GM12878 (cell line): ENCODE results near the gene SESN1. TPM values are rescaled to one million over a fixed set of nuclear protein-coding genes. Genes with fewer than 3 reads are reported as not detected.
A peak's percentile ranks its signal among the peaks of the same experiment; 100 is the strongest.

ENCODE experiments used
- BACH1 ChIP-seq: fragments of 450-650 bp; IDR thresholded peaks from 2 replicates; pipeline ENCODE4 v1.6.1; 2017; ENCODE audit warnings: mild to moderate bottlenecking, borderline replicate concordance
- BMI1 ChIP-seq: fragments of 450-650 bp; IDR thresholded peaks from 2 replicates; pipeline ENCODE4 v1.6.1; 2016; ENCODE audit warnings: mild to moderate bottlenecking, moderate library complexity, borderline replicate concordance
- CHD1 ChIP-seq: IDR thresholded peaks from 2 replicates; pipeline ENCODE4 v1.6.1; 2012; ENCODE audit warnings: low read depth, low read length, improper control_type of control experiment
- CHD4 ChIP-seq: fragments of 200-600 bp; sonication (generic); IDR thresholded peaks from 2 replicates; pipeline ENCODE4 v1.6.1; 2016; ENCODE audit warnings: mild to moderate bottlenecking
- CREB1 ChIP-seq: IDR thresholded peaks from 2 replicates; pipeline ENCODE4 v1.6.1; 2012; ENCODE audit warnings: low read depth, mild to moderate bottlenecking, inconsistent platforms
- ESRRA ChIP-seq: IDR thresholded peaks from 2 replicates; pipeline ENCODE4 v1.6.1; 2012; ENCODE audit warnings: mild to moderate bottlenecking, low read length, improper control_type of control experiment
- KDM1A ChIP-seq: fragments of 200-600 bp; sonication (generic); IDR thresholded peaks from 2 replicates; pipeline ENCODE4 v1.6.1; 2016; ENCODE audit warnings: borderline replicate concordance
- NFIC ChIP-seq: IDR thresholded peaks from 2 replicates; pipeline ENCODE4 v1.6.1; 2012; ENCODE audit warnings: low read depth, mild to moderate bottlenecking, inconsistent platforms, low read length, moderate library complexity
- NR2C2 ChIP-seq: IDR thresholded peaks from 2 replicates; pipeline ENCODE4 v1.6.1; 2011; ENCODE audit warnings: borderline replicate concordance, low read depth; ENCODE audit not compliant: control insufficient read depth, insufficient read length
- POU2F2 ChIP-seq: IDR thresholded peaks from 3 replicates; pipeline ENCODE4 v1.6.1; 2011; ENCODE audit warnings: low read depth, mild to moderate bottlenecking, low read length, borderline replicate concordance
- RBBP5 ChIP-seq: fragments of 200-600 bp; sonication (generic); conservative IDR thresholded peaks from 2 replicates; pipeline ENCODE4 v1.6.1; 2016
- SIN3A ChIP-seq: IDR thresholded peaks from 2 replicates; pipeline ENCODE4 v1.6.1; 2012; ENCODE audit warnings: low read depth, low read length, improper control_type of control experiment
- SMC3 ChIP-seq: IDR thresholded peaks from 2 replicates; pipeline ENCODE4 v1.6.1; 2011; ENCODE audit warnings: low read length, improper control_type of control experiment, borderline replicate concordance
- SP1 ChIP-seq: IDR thresholded peaks from one replicate; pipeline ENCODE4 v1.6.1; 2011; ENCODE audit warnings: low read depth, low read length
- YY1 ChIP-seq: IDR thresholded peaks from 2 replicates; pipeline ENCODE4 v1.6.1; 2011; ENCODE audit warnings: low read depth, mild to moderate bottlenecking, low read length
- ZNF207 ChIP-seq: fragments of 450-650 bp; IDR thresholded peaks from 2 replicates; pipeline ENCODE4 v1.6.1; 2014; ENCODE audit warnings: antibody characterized with exemption, mild to moderate bottlenecking, borderline replicate concordance
- ZNF24 ChIP-seq: fragments of 450-650 bp; IDR thresholded peaks from 2 replicates; pipeline ENCODE4 v1.6.1; 2017; ENCODE audit warnings: antibody characterized with exemption, mild to moderate bottlenecking
- polyA plus RNA-seq, 11 experiments: library from polyadenylated mRNA; depleted of rRNA in 4 of 11; unstranded in 6 of 11; stranded (reverse) in 5 of 11; fragments of >200 nt; fragmentation: Nextera tagmentation in 4 of 11; fragmentation: Illumina TruSeq in 1 of 11; extraction: Ambion mirVana in 4 of 11; extraction: Trizol in 1 of 11; gene quantifications; 1 replicate in 1 of 11; 2 replicates in 10 of 11; pipeline versions ENCODE4 v1.2.1 to v1.2.3, GENCODE V29; 2011 to 2016; ENCODE audit warnings: inconsistent platforms in 2 of 11, missing spikeins in 2 of 11, low read depth in 1 of 11
- total RNA-seq, 4 experiments: library from RNA; depleted of rRNA in 3 of 4; stranded (reverse); fragments of >200 nt in 3 of 4; fragmentation: Illumina TruSeq in 1 of 4; extraction: Trizol in 1 of 4; gene quantifications; 2 replicates each; pipeline versions ENCODE4 v1.2.1 to v1.2.3, GENCODE V29; 2013 to 2021
- TF ChIP-seq, protein P1 (sequence below): IDR thresholded peaks from 2 replicates; pipeline ENCODE4 v1.6.1; 2011; ENCODE audit warnings: low read depth, low read length, improper control_type of control experiment, borderline replicate concordance
- TF ChIP-seq, protein P2 (sequence below): fragments of 450-650 bp; IDR thresholded peaks from 2 replicates; pipeline ENCODE4 v1.6.1; 2017; ENCODE audit warnings: antibody characterized with exemption, mild to moderate bottlenecking, moderate library complexity
- TF ChIP-seq, protein P3 (sequence below): fragments of 450-650 bp; IDR thresholded peaks from 2 replicates; pipeline ENCODE4 v1.6.1; 2017; ENCODE audit warnings: mild to moderate bottlenecking
- TF ChIP-seq, protein P4 (sequence below): IDR thresholded peaks from 2 replicates; pipeline ENCODE4 v1.6.1; 2012; ENCODE audit warnings: improper control_type of control experiment, low read depth, low read length; ENCODE audit not compliant: insufficient replicate concordance

SESN1 gene
- total and polyA plus RNA-seq, 10 of the 15 experiments (the other 5 are each of a cell fraction or from before 2014, with no cell fraction given): 1.3 to 13.0 (median 3.3) TPM

DNA sequence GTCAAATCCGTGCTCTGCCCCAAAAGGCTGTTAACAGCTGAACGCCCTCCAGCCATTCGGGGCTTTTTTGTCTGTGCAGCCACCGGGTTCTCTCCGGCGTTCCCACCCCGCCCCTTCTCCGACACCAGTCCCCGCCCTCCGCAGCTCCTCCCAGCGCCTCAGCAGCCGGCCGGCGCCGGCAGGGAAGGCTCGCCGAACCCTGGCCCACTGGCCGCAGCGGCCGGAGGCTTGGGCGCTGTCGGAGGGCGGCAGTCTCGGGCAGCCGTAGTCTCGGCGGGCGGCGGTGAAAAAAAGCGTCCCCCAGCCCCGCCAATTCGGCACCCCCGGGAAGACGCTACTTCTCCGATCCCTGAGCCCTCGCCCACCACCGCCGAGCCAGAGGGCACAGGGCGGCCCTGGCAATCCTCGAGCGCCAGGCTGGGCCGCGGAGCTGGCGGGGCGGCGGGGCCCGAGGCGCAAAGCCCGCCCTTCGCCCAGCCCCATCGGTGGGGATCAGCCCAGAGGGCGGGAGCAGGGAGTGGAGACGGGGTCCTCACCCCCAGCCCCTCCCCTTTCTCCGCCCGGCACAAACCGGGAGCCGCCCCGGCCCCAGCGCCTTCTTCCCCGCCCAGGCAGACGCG lies at the start of gene SESN1 (continued):
- TF ChIP-seq, protein P1, sequence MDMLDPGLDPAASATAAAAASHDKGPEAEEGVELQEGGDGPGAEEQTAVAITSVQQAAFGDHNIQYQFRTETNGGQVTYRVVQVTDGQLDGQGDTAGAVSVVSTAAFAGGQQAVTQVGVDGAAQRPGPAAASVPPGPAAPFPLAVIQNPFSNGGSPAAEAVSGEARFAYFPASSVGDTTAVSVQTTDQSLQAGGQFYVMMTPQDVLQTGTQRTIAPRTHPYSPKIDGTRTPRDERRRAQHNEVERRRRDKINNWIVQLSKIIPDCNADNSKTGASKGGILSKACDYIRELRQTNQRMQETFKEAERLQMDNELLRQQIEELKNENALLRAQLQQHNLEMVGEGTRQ: no peak
- TF ChIP-seq, protein P2, sequence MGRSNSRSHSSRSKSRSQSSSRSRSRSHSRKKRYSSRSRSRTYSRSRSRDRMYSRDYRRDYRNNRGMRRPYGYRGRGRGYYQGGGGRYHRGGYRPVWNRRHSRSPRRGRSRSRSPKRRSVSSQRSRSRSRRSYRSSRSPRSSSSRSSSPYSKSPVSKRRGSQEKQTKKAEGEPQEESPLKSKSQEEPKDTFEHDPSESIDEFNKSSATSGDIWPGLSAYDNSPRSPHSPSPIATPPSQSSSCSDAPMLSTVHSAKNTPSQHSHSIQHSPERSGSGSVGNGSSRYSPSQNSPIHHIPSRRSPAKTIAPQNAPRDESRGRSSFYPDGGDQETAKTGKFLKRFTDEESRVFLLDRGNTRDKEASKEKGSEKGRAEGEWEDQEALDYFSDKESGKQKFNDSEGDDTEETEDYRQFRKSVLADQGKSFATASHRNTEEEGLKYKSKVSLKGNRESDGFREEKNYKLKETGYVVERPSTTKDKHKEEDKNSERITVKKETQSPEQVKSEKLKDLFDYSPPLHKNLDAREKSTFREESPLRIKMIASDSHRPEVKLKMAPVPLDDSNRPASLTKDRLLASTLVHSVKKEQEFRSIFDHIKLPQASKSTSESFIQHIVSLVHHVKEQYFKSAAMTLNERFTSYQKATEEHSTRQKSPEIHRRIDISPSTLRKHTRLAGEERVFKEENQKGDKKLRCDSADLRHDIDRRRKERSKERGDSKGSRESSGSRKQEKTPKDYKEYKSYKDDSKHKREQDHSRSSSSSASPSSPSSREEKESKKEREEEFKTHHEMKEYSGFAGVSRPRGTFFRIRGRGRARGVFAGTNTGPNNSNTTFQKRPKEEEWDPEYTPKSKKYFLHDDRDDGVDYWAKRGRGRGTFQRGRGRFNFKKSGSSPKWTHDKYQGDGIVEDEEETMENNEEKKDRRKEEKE: no peak
- TF ChIP-seq, protein P3, sequence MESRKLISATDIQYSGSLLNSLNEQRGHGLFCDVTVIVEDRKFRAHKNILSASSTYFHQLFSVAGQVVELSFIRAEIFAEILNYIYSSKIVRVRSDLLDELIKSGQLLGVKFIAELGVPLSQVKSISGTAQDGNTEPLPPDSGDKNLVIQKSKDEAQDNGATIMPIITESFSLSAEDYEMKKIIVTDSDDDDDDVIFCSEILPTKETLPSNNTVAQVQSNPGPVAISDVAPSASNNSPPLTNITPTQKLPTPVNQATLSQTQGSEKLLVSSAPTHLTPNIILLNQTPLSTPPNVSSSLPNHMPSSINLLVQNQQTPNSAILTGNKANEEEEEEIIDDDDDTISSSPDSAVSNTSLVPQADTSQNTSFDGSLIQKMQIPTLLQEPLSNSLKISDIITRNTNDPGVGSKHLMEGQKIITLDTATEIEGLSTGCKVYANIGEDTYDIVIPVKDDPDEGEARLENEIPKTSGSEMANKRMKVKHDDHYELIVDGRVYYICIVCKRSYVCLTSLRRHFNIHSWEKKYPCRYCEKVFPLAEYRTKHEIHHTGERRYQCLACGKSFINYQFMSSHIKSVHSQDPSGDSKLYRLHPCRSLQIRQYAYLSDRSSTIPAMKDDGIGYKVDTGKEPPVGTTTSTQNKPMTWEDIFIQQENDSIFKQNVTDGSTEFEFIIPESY: no peak
- TF ChIP-seq BMI1: no peak
- TF ChIP-seq POU2F2: no peak
- TF ChIP-seq ZNF24: 0 out of 2 replicates have a peak, but pooled peaks have one; percentile 21
- TF ChIP-seq BACH1: peak; percentile 90
- no peak for TF ChIP-seq ESRRA
- TF ChIP-seq CHD4: no peak
- peak; percentile 65; the same call in 1 of the 2 replicates for TF ChIP-seq SIN3A
- no peak for TF ChIP-seq SMC3
- TF ChIP-seq KDM1A: no peak
- TF ChIP-seq YY1: peak; percentile 36
- no peak for TF ChIP-seq CREB1
- no peak for TF ChIP-seq NFIC
- no peak for TF ChIP-seq RBBP5
- no peak for TF ChIP-seq SP1
- TF ChIP-seq ZNF207: peak; percentile 60; the same call in 1 of the 2 replicates
- no peak for TF ChIP-seq CHD1
- TF ChIP-seq NR2C2: no peak
- TF ChIP-seq, protein P4, sequence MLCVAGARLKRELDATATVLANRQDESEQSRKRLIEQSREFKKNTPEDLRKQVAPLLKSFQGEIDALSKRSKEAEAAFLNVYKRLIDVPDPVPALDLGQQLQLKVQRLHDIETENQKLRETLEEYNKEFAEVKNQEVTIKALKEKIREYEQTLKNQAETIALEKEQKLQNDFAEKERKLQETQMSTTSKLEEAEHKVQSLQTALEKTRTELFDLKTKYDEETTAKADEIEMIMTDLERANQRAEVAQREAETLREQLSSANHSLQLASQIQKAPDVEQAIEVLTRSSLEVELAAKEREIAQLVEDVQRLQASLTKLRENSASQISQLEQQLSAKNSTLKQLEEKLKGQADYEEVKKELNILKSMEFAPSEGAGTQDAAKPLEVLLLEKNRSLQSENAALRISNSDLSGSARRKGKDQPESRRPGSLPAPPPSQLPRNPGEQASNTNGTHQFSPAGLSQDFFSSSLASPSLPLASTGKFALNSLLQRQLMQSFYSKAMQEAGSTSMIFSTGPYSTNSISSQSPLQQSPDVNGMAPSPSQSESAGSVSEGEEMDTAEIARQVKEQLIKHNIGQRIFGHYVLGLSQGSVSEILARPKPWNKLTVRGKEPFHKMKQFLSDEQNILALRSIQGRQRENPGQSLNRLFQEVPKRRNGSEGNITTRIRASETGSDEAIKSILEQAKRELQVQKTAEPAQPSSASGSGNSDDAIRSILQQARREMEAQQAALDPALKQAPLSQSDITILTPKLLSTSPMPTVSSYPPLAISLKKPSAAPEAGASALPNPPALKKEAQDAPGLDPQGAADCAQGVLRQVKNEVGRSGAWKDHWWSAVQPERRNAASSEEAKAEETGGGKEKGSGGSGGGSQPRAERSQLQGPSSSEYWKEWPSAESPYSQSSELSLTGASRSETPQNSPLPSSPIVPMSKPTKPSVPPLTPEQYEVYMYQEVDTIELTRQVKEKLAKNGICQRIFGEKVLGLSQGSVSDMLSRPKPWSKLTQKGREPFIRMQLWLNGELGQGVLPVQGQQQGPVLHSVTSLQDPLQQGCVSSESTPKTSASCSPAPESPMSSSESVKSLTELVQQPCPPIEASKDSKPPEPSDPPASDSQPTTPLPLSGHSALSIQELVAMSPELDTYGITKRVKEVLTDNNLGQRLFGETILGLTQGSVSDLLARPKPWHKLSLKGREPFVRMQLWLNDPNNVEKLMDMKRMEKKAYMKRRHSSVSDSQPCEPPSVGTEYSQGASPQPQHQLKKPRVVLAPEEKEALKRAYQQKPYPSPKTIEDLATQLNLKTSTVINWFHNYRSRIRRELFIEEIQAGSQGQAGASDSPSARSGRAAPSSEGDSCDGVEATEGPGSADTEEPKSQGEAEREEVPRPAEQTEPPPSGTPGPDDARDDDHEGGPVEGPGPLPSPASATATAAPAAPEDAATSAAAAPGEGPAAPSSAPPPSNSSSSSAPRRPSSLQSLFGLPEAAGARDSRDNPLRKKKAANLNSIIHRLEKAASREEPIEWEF: no peak
